ENCODE measurements around the gene ST3GAL6.

The ST3GAL6 gene

DNA sequence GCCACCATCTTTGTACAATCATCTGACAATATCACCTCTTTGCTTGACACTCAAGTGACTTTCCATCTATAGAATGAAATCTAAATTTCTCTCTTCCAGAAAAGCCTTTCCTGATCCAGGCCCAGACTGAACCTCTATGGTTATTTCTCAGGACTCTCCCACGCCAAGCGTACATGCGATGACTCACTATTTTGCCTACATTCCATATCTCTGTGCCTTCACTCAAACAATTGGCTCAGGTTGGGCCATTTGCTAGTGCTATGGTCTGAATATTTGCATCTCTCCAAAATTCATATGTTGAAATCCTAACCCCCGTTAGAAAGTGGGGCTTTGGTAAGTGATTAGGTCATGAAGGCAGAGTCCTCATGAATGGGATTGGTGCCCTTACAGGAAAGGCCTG is 43.9 kb downstream of the ST3GAL6 start:
- no peak overlapping the region for H3K9ac ChIP-seq (ENCODE audit: insufficient read length)
- TF ChIP-seq FOXP2 (optimal IDR thresholded peaks at IDR 0.05; ENCODE audit: control extremely low read depth, extremely low read length, insufficient read depth) (no peak), EZH2 (IDR thresholded peaks at IDR 0.05) (no peak)
- H3K27ac ChIP-seq: no peak overlapping the region
- DNase-seq (ENCODE audit: low read depth, low spot score): no peak
- H3K36me3 ChIP-seq (ENCODE audit: insufficient read depth, low read length): peaks cover 62% of the 10 kb centered on the region
- no peaks in the 10 kb centered on the region for H3K9me3 ChIP-seq (ENCODE audit: low read depth, low read length)
- no peak overlapping the region for H3K4me3 ChIP-seq

DNA sequence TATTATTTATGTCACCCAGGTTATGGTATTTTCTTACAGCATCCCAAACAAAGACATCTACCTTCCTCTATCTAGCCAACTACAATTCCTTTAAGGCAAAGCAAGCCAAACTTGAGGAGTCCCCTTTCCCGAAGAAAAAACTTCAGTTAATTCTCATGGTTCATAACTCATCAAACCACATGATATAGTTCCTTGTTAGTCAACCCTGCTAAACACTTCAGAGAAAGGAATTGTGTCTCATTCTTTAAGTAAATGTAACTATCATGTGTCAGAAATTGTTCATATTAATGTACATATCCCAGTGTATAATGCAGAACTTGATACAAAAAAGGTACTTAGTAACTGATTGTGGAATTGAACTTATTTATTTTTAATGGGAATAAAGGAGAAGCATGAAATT is 44.4 kb downstream of the ST3GAL6 start:
- peaks cover 62% of the 10 kb centered on the region for H3K36me3 ChIP-seq (ENCODE audit: insufficient read depth, low read length)
- no peak for DNase-seq (ENCODE audit: low read depth, low spot score)

DNA sequence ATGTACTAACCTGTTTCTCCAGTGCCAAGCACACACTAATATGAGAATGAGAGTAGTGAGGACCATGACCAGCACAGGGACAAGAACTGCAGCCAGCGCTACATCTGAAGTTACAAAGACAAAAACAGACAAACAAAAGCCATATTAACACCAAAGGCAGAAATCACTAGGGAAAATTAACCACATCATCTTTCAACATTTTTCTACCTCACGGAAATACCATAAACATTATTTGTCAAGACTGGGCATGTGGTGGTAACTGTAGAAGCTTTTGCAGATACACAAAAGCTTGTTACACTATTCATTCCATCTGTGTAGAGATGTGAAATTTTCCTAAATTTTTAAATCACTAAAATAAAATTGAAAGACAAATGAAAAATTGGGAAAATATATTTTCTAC is 44.9 kb downstream of the ST3GAL6 start:
- Histone ChIP-seq H3K9me3 (ENCODE audit: low read depth, low read length) (no peaks in the 10 kb centered on the region), H3K27ac (no peak overlapping the region), H3K36me3 (ENCODE audit: insufficient read depth, low read length) (peaks cover 62% of the 10 kb centered on the region), H3K4me3 (no peak overlapping the region), H3K9ac (ENCODE audit: insufficient read length) (no peak overlapping the region)
- DNase-seq (ENCODE audit: low read depth, low spot score): no peak
- TF ChIP-seq POLR2AphosphoS5 (IDR thresholded peaks at IDR 0.05; ENCODE audit: borderline replicate concordance, low read depth, low read length) (no peak), EZH2 (IDR thresholded peaks at IDR 0.05) (no peak), FOXP2 (optimal IDR thresholded peaks at IDR 0.05; ENCODE audit: control extremely low read depth, extremely low read length, insufficient read depth) (no peak)

More for the DNA sequence above, 44.4 kb downstream of the ST3GAL6 start:
- no peak for TF ChIP-seq POLR2AphosphoS5 (IDR thresholded peaks at IDR 0.05; ENCODE audit: borderline replicate concordance, low read depth, low read length)
- no peak for TF ChIP-seq EZH2 (IDR thresholded peaks at IDR 0.05)
- no peak for TF ChIP-seq FOXP2 (optimal IDR thresholded peaks at IDR 0.05; ENCODE audit: control extremely low read depth, extremely low read length, insufficient read depth)
- Histone ChIP-seq H3K9me3 (ENCODE audit: low read depth, low read length) (no peaks in the 10 kb centered on the region), H3K27ac (no peak overlapping the region), H3K4me3 (no peak overlapping the region), H3K9ac (ENCODE audit: insufficient read length) (no peak overlapping the region)

DNA sequence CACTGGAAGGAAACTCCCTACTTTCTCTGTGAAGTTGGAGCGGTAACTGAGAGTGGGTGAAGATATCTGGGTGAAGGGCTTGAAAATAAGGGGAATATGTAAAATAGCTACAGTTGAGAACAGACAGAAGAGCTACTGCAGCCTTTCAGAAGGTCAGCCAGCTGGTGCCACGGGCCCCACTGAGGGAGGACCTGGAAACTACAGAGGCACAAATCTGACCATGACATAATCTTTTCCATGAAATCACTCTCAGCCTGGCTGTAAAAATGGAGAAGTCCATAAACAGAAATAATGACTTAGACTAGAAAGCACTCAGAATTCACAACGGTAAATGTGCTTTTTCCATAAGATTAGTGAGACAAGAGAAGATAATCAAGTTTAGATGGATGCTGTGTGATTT is 46.4 kb downstream of the ST3GAL6 start:
- H3K36me3 ChIP-seq (ENCODE audit: insufficient read depth, low read length): peaks cover 69% of the 10 kb centered on the region
- no peaks in the 10 kb centered on the region for H3K9me3 ChIP-seq (ENCODE audit: low read depth, low read length)
- H3K4me3 ChIP-seq: no peak overlapping the region
- H3K27ac ChIP-seq: no peak overlapping the region
- no peak overlapping the region for H3K9ac ChIP-seq (ENCODE audit: insufficient read length)
- DNase-seq (ENCODE audit: low read depth, low spot score): no peak
- no peak for TF ChIP-seq EZH2 (IDR thresholded peaks at IDR 0.05)
- TF ChIP-seq POLR2AphosphoS5 (IDR thresholded peaks at IDR 0.05; ENCODE audit: borderline replicate concordance, low read depth, low read length): no peak
- TF ChIP-seq FOXP2 (optimal IDR thresholded peaks at IDR 0.05; ENCODE audit: control extremely low read depth, extremely low read length, insufficient read depth): no peak

DNA sequence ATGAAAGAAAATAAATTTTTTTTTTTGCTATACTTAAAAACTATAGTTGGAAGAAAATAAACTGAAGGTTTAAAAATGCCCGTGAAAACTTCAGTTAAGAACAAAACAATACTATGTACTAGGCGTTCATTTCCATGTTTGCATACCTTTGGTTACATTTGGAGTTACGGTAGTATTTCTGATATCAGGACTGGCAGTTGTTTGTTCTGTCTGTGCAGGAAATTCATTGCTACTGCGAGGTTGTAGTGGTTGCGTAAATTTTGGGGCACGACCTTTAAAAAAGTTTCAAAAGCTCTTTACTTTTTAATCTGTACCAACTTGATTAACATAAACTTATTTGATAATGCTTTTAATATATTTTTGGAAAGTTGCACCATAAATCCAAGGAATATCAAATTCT is 47.9 kb downstream of the ST3GAL6 start:
- Histone ChIP-seq H3K4me3 (no peak overlapping the region), H3K9me3 (ENCODE audit: low read depth, low read length) (no peaks in the 10 kb centered on the region), H3K27ac (no peak overlapping the region), H3K36me3 (ENCODE audit: insufficient read depth, low read length) (peaks cover 55% of the 10 kb centered on the region), H3K9ac (ENCODE audit: insufficient read length) (no peak overlapping the region)
- TF ChIP-seq POLR2AphosphoS5 (IDR thresholded peaks at IDR 0.05; ENCODE audit: borderline replicate concordance, low read depth, low read length) (no peak), FOXP2 (optimal IDR thresholded peaks at IDR 0.05; ENCODE audit: control extremely low read depth, extremely low read length, insufficient read depth) (no peak), EZH2 (IDR thresholded peaks at IDR 0.05) (no peak)
- no peak for DNase-seq (ENCODE audit: low read depth, low spot score)

DNA sequence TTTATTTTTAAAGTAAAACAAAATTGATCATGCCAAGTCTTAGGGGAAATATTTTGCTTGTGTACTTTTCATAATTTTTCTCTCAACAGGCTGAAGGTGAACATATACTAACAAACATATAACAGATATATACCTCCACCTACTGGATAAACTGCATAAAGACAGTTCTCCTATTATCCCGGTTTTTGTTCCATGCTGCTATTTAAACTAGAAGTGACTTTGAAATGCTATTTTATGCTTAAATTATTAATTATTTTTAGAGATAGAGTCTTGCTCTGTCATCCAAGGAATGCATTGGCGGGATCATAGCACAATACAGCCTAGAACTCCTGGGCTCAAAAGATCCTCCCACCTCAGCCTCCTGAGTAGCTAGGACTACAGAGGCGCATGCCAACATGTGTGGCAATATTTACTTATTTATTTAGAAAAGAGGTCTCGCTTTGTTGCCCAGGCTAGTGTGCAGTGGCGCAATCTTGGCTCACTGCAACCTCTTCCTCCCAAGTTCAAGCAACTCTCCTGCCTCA is 49.8 kb downstream of the ST3GAL6 start:
- Histone ChIP-seq H3K36me3 (ENCODE audit: insufficient read depth, low read length) (peaks cover 47% of the 10 kb centered on the region), H3K9ac (ENCODE audit: insufficient read length) (no peak overlapping the region), H3K9me3 (ENCODE audit: low read depth, low read length) (no peaks in the 10 kb centered on the region), H3K4me3 (no peak overlapping the region), H3K27ac (no peak overlapping the region)
- DNase-seq (ENCODE audit: low read depth, low spot score): no peak
- TF ChIP-seq EZH2 (IDR thresholded peaks at IDR 0.05) (no peak), FOXP2 (optimal IDR thresholded peaks at IDR 0.05; ENCODE audit: control extremely low read depth, extremely low read length, insufficient read depth) (no peak), POLR2AphosphoS5 (IDR thresholded peaks at IDR 0.05; ENCODE audit: borderline replicate concordance, low read depth, low read length) (no peak)

DNA sequence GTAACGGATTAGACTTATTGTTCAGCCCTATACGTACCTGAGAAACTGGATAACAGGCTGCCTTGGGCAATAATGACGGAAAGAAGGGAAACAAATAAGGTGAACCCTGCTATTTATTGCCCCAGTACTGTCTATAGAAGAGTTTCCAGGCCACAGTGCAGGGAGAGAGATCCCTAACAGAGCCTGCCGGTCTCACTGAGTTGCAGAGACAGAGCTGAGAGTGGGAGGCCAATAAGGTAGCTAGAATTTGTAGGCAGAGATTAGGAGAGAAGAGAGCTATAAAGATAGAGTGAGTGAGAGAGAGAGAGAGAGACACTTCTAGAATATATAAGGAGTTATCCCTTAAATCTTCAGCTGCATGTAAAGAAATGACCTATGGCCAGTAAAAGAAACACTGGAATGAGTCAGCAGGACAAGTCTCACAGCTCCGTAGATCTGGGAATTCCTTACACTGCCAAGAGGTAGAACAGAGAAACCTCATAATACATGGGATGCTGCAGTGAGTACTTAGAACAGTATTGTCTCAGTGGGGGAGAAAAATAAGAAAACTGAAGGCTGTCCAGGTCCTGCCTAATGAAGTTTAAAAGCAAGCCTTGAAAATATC is 51.8 kb downstream of the ST3GAL6 start:
- DNase-seq (ENCODE audit: low read depth, low spot score): no peak
- no peak for TF ChIP-seq EZH2 (IDR thresholded peaks at IDR 0.05)
- no peak for TF ChIP-seq FOXP2 (optimal IDR thresholded peaks at IDR 0.05; ENCODE audit: control extremely low read depth, extremely low read length, insufficient read depth)
- no peak for TF ChIP-seq POLR2AphosphoS5 (IDR thresholded peaks at IDR 0.05; ENCODE audit: borderline replicate concordance, low read depth, low read length)
- Histone ChIP-seq H3K36me3 (ENCODE audit: insufficient read depth, low read length) (peaks cover 32% of the 10 kb centered on the region), H3K27ac (no peak overlapping the region), H3K9ac (ENCODE audit: insufficient read length) (no peak overlapping the region), H3K9me3 (ENCODE audit: low read depth, low read length) (no peaks in the 10 kb centered on the region), H3K4me3 (no peak overlapping the region)

DNA sequence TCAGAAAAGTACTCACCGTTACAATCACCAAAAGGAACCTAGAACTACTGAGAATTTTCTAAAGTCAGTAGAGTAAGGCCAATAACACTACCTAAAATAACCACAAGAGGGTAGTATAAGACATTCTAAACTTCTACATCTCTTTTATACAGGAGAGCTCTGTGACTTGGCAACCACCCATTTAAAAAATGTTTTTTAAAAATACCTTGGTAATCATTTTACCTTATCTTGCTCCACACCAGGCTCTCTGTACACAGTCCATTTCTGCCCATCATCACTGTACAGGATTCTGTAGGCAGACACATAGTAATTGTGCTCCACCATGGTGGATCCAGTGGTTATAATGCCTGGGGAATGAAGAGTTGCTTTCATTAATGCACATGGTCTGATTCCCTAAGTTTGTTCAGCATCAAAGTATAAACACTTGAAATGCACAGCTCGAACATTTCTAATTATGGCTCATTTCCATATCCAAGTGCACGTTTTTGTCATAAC is 54.5 kb downstream of the ST3GAL6 start:
- TF ChIP-seq FOXP2 (optimal IDR thresholded peaks at IDR 0.05; ENCODE audit: control extremely low read depth, extremely low read length, insufficient read depth): no peak
- no peak for TF ChIP-seq POLR2AphosphoS5 (IDR thresholded peaks at IDR 0.05; ENCODE audit: borderline replicate concordance, low read depth, low read length)
- no peak for TF ChIP-seq EZH2 (IDR thresholded peaks at IDR 0.05)
- H3K27ac ChIP-seq: 0 out of 2 replicates have a peak overlapping the region, but pooled peaks have one; percentile 25
- no peak overlapping the region for H3K9ac ChIP-seq (ENCODE audit: insufficient read length)
- no peaks in the 10 kb centered on the region for H3K9me3 ChIP-seq (ENCODE audit: low read depth, low read length)
- peaks cover 25% of the 10 kb centered on the region for H3K36me3 ChIP-seq (ENCODE audit: insufficient read depth, low read length)
- DNase-seq (ENCODE audit: low read depth, low spot score): peak; percentile 55
- H3K4me3 ChIP-seq: no peak overlapping the region

Data from SK-N-MC (cell line).